K562 (cell line): ENCODE results near the gene ARID5B. TPM values are rescaled to one million over a fixed set of nuclear protein-coding genes. Genes with fewer than 3 reads are reported as not detected.

ENCODE experiments used
- CBX3 ChIP-seq, 2 experiments: IDR thresholded peaks; 1 replicate in 1 of 2; 2 replicates in 1 of 2; pipeline ENCODE4 v1.6.1; 2012; ENCODE audit warnings: inconsistent platforms in 2 of 2, low read length in 2 of 2, borderline replicate concordance in 1 of 2, control low read depth in 1 of 2
- CHD7 ChIP-seq: fragments of 200-600 bp; sonication (generic); IDR thresholded peaks from one replicate; pipeline ENCODE4 v1.6.1; 2012; ENCODE audit warnings: mild to moderate bottlenecking, low read depth, low read length, inconsistent platforms
- HMBOX1 ChIP-seq: sonication (generic); IDR thresholded peaks from 2 replicates; pipeline ENCODE4 v1.6.1; 2016
- MBD1 ChIP-seq: fragments of 250-450 bp; sonication (Bioruptor Pico); IDR thresholded peaks from 2 replicates; pipeline ENCODE4 v1.8.0; 2022; ENCODE audit warnings: inconsistent platforms
- NFYB ChIP-seq: IDR thresholded peaks from 2 replicates; pipeline ENCODE4 v1.6.1; 2011; ENCODE audit warnings: mild to moderate bottlenecking, moderate library complexity; ENCODE audit not compliant: insufficient read length; ENCODE audit errors: extremely low read depth
- NR2C2 ChIP-seq, 2 experiments: fragments of 200-800 bp in 1 of 2; sonication (Bioruptor generic) in 1 of 2; sonication (generic) in 1 of 2; formaldehyde crosslinking in 1 of 2; IDR thresholded peaks; 2 replicates each; pipeline versions ENCODE4 v1.6.1 to v1.8.0; 2016 to 2022; ENCODE audit warnings: mild to moderate bottlenecking in 1 of 2, missing compliant biosample characterization in 1 of 2, missing genetic modification characterization in 1 of 2, missing genetic modification reagents in 1 of 2
- PTRF ChIP-seq: fragments of 450-650 bp; IDR thresholded peaks from 2 replicates; pipeline ENCODE4 v1.6.1; 2016; ENCODE audit warnings: mild to moderate bottlenecking, missing genetic modification characterization, missing compliant biosample characterization
- RCOR1 ChIP-seq, 2 experiments: IDR thresholded peaks; 2 replicates each; pipeline ENCODE4 v1.6.1; 2012; ENCODE audit warnings: low read depth in 2 of 2, low read length in 2 of 2, borderline replicate concordance in 1 of 2, improper control_type of control experiment in 1 of 2
- SMC3 ChIP-seq: conservative IDR thresholded peaks from 2 replicates; pipeline ENCODE4 v1.6.1; 2011; ENCODE audit warnings: low read depth, low read length, improper control_type of control experiment; ENCODE audit not compliant: insufficient read depth
- SNIP1 ChIP-seq: fragments of 450-650 bp; IDR thresholded peaks from 2 replicates; pipeline ENCODE4 v1.7.1; 2017; ENCODE audit warnings: low read depth, mild to moderate bottlenecking
- TRIM24 ChIP-seq, 2 experiments: fragments of 450-650 bp; IDR thresholded peaks; 2 replicates each; pipeline ENCODE4 v1.6.1; 2016
- ZNF445 ChIP-seq: fragments of 250-450 bp; sonication (Bioruptor Pico); IDR thresholded peaks from 2 replicates; pipeline ENCODE4 v1.4.0; 2020; ENCODE audit warnings: low read depth, mild to moderate bottlenecking, moderate library complexity
- ZNF695 ChIP-seq: fragments of 450-650 bp; formaldehyde crosslinking; IDR thresholded peaks from 2 replicates; pipeline ENCODE4 v1.4.0; 2020; ENCODE audit warnings: mild to moderate bottlenecking, moderate library complexity
- polyA plus RNA-seq, 8 experiments: library from polyadenylated mRNA; depleted of rRNA in 4 of 8; stranded (reverse) in 5 of 8; unstranded in 3 of 8; fragments of >200 nt; fragmentation: Nextera tagmentation in 2 of 8; fragmentation: Illumina TruSeq in 1 of 8; extraction: Ambion mirVana in 2 of 8; extraction: Trizol in 1 of 8; gene quantifications; 2 replicates each; pipeline versions ENCODE4 v1.2.1 to v1.2.3, GENCODE V29; 2011 to 2014; ENCODE audit warnings: inconsistent platforms in 1 of 8, missing spikeins in 1 of 8
- total RNA-seq, 7 experiments: library from RNA; depleted of rRNA in 6 of 7; stranded (reverse); fragments of >200 nt in 6 of 7; fragmentation: Illumina TruSeq in 2 of 7; extraction: Trizol in 2 of 7; gene quantifications; 2 replicates each; pipeline versions ENCODE4 v1.2.1 to v1.2.3, GENCODE V29; 2011 to 2021; ENCODE audit warnings: low replicate concordance in 1 of 7

ARID5B gene
- total and polyA plus RNA-seq, 9 of the 15 experiments (the other 6 are each of a cell fraction or from before 2014, with no cell fraction given), result 0.48 to 1.6 (median 0.80) TPM

GRCh38 chr10:61896854-61897661, 4.4 kb upstream of the ARID5B start (continued):
- no peak for TF ChIP-seq CHD7
- no peak for TF ChIP-seq RCOR1 (IDR thresholded peaks at IDR 0.05; ENCODE audit: borderline replicate concordance in 1 of 2, low read depth in 2 of 2, low read length in 2 of 2)
- TF ChIP-seq HMBOX1, result peak; percentile 60
- no peak for TF ChIP-seq ZNF695 (CRISPR knock-in tag)
- TF ChIP-seq TRIM24 (IDR thresholded peaks at IDR 0.05), result no peak
- TF ChIP-seq ZNF445 (CRISPR knock-in tag), result no peak
- peak in 1 of 2 experiments; percentile 60; a peak in 1 of 3 replicates for TF ChIP-seq CBX3 (IDR thresholded peaks at IDR 0.05; ENCODE audit: borderline replicate concordance in 1 of 2, low read length in 2 of 2)
- no peak for TF ChIP-seq NFYB
- TF ChIP-seq MBD1 (CRISPR knock-in tag), result peak; percentile 92
- TF ChIP-seq SMC3, result peak; percentile 43
- no peak for TF ChIP-seq NR2C2 (CRISPR knock-in tag; IDR thresholded peaks at IDR 0.05)
- TF ChIP-seq NR2C2 (tag; IDR thresholded peaks at IDR 0.05), result peak; percentile 55
- no peak for TF ChIP-seq SNIP1
- no peak for TF ChIP-seq PTRF (tag)
